Mesenchymal stem cell (in vitro differentiated cells and primary cell): ENCODE results near the gene GRHL3.

Experiments
- DNase-seq: peaks from one replicate; pipeline ENCODE4 v3.0.0-alpha.2; 2013
- H2AFZ ChIP-seq: one replicate; pipeline ENCODE4 v1.6.1; 2013; ENCODE audit warnings: low read depth, mild to moderate bottlenecking, control low read depth, inconsistent platforms, low read length, moderate library complexity
- H2AK5ac ChIP-seq: 2 replicates; pipeline ENCODE4 v1.6.1; 2013; ENCODE audit warnings: low read length, moderate library complexity, mild to moderate bottlenecking, inconsistent platforms; ENCODE audit not compliant: severe bottlenecking
- H2BK120ac ChIP-seq: one replicate; pipeline ENCODE4 v1.6.1; 2013; ENCODE audit warnings: low read depth, mild to moderate bottlenecking, inconsistent platforms, low read length, moderate library complexity
- H2BK12ac ChIP-seq, 2 experiments: one replicate each; pipeline ENCODE4 v1.6.1; 2013; ENCODE audit warnings: inconsistent platforms in 2 of 2, low read length in 2 of 2, mild to moderate bottlenecking in 2 of 2, moderate library complexity in 2 of 2, control low read depth in 1 of 2
- H2BK15ac ChIP-seq: one replicate; pipeline ENCODE4 v1.6.1; 2013; ENCODE audit warnings: mild to moderate bottlenecking, low read depth, inconsistent platforms; ENCODE audit not compliant: poor library complexity, severe bottlenecking
- H2BK5ac ChIP-seq: 2 replicates; pipeline ENCODE4 v1.6.1; 2013; ENCODE audit warnings: low read depth, mild to moderate bottlenecking, low read length, control low read depth, inconsistent platforms; ENCODE audit not compliant: poor library complexity, severe bottlenecking
- H3K14ac ChIP-seq, 2 experiments: one replicate each; pipeline ENCODE4 v1.6.1; 2013; ENCODE audit warnings: inconsistent platforms in 2 of 2, low read length in 2 of 2, control low read depth in 1 of 2, mild to moderate bottlenecking in 1 of 2, moderate library complexity in 1 of 2
- H3K18ac ChIP-seq, 2 experiments: one replicate each; pipeline ENCODE4 v1.6.1; 2013; ENCODE audit warnings: inconsistent platforms in 2 of 2, low read length in 2 of 2, control low read depth in 1 of 2, low read depth in 1 of 2, mild to moderate bottlenecking in 1 of 2
- H3K23ac ChIP-seq, 2 experiments: one replicate each; pipeline ENCODE4 v1.6.1; 2013; ENCODE audit warnings: inconsistent platforms in 2 of 2, low read length in 2 of 2, mild to moderate bottlenecking in 2 of 2, moderate library complexity in 2 of 2, control low read depth in 1 of 2
- H3K27ac ChIP-seq: 2 replicates; pipeline ENCODE4 v1.5.1; 2013; ENCODE audit warnings: mild to moderate bottlenecking, moderate library complexity, low read length, control low read depth, inconsistent platforms; ENCODE audit not compliant: poor library complexity, severe bottlenecking
- H3K27me3 ChIP-seq, 2 experiments: 2 replicates each; pipeline versions ENCODE4 v1.6.1 to v1.7.0; 2013; ENCODE audit warnings: low read length in 2 of 2, mild to moderate bottlenecking in 2 of 2, moderate library complexity in 2 of 2, control low read depth in 1 of 2, inconsistent platforms in 1 of 2; ENCODE audit not compliant: control insufficient read depth in 1 of 2, insufficient read depth in 1 of 2
- H3K36me3 ChIP-seq, 2 experiments: 2 replicates each; pipeline versions ENCODE4 v1.6.1 to v1.7.0; 2013; ENCODE audit warnings: low read length in 2 of 2, control low read depth in 1 of 2, inconsistent platforms in 1 of 2, low read depth in 1 of 2, mild to moderate bottlenecking in 1 of 2; ENCODE audit not compliant: insufficient read depth in 2 of 2, control insufficient read depth in 1 of 2
- H3K4ac ChIP-seq, 2 experiments: one replicate each; pipeline ENCODE4 v1.6.1; 2013; ENCODE audit warnings: inconsistent platforms in 2 of 2, low read length in 2 of 2, mild to moderate bottlenecking in 2 of 2, moderate library complexity in 2 of 2, control low read depth in 1 of 2, low read depth in 1 of 2
- H3K4me1 ChIP-seq: 2 replicates; pipeline ENCODE4 v1.6.1; 2013; ENCODE audit warnings: low read depth, low read length, control low read depth; ENCODE audit not compliant: control insufficient read depth, insufficient read depth
- H3K4me2 ChIP-seq: 2 replicates; pipeline ENCODE4 v1.6.1; 2013; ENCODE audit warnings: low read length, mild to moderate bottlenecking, inconsistent platforms; ENCODE audit not compliant: poor library complexity, severe bottlenecking
- H3K4me3 ChIP-seq, 2 experiments: 2 replicates each; pipeline versions ENCODE4 v1.5.1 to v1.7.0; 2013; ENCODE audit warnings: low read length in 2 of 2, mild to moderate bottlenecking in 2 of 2, control low read depth in 1 of 2, low read depth in 1 of 2; ENCODE audit not compliant: insufficient read depth in 1 of 2
- H3K79me1 ChIP-seq: replicated peaks from 2 replicates; pipeline ENCODE4 v1.6.1; 2013; ENCODE audit warnings: mild to moderate bottlenecking, control low read depth, low read length, inconsistent platforms; ENCODE audit not compliant: poor library complexity, severe bottlenecking
- H3K9ac ChIP-seq: 2 replicates; pipeline ENCODE4 v1.7.0; 2013; ENCODE audit warnings: mild to moderate bottlenecking, low read length, moderate library complexity
- H3K9me3 ChIP-seq: 2 replicates; pipeline ENCODE4 v1.7.0; 2013; ENCODE audit warnings: mild to moderate bottlenecking, low read length; ENCODE audit not compliant: control insufficient read depth
- H4K8ac ChIP-seq: one replicate; pipeline ENCODE4 v1.6.1; 2013; ENCODE audit warnings: inconsistent platforms, mild to moderate bottlenecking, low read length, moderate library complexity
- H4K91ac ChIP-seq: one replicate; pipeline ENCODE4 v1.6.1; 2013; ENCODE audit warnings: mild to moderate bottlenecking, low read length, inconsistent platforms
- WGBS: methylation state at CpG from one replicate; pipeline ENCODE4 v1.1.7; 2013; ENCODE audit warnings: mixed read lengths; 5-methylcytosine and 5-hydroxymethylcytosine counted together

Gene GRHL3

GRCh38 chr1:24383381-24383940 is 64.3 kb downstream of the GRHL3 start:
- Histone ChIP-seq H3K14ac (no peak overlapping the region), H2AK5ac (no peak overlapping the region)
- WGBS, result no CpG with 5 or more reads among the region's 2 CpGs

GRCh38 chr1:24384251-24385090 is 65.3 kb downstream of the GRHL3 start:
- Histone ChIP-seq H3K4me2 (no peak overlapping the region), H3K4me1 (peaks cover 19% of the 10 kb centered on the region), H3K14ac (peak overlapping the region in 1 of 2 experiments; percentile 19), H2AK5ac (no peak overlapping the region), H3K79me1 (no peaks in the 10 kb centered on the region), H3K18ac (peak overlapping the region; percentile 74 to 80), H2BK12ac (peak overlapping the region; percentile 87 to 94), H2BK15ac (peak overlapping the region; percentile 82), H3K27ac (no peak overlapping the region), H3K23ac (no peak overlapping the region), H4K8ac (peak overlapping the region; percentile 35), H2BK5ac (no peak overlapping the region), H3K4ac (peak overlapping the region; percentile 53 to 59), H4K91ac (peak overlapping the region; percentile 53), H3K9me3 (no peaks in the 10 kb centered on the region), H2AFZ (no peak overlapping the region), H3K9ac (peak overlapping the region; percentile 38), H3K4me3 (no peak overlapping the region), H3K36me3 (peaks cover 3 to 9% of the 10 kb centered on the region in 2 experiments), H3K27me3 (no peaks in the 10 kb centered on the region), H2BK120ac (peak overlapping the region; percentile 19)
- WGBS, result 72% methylated on average over 10 of the region's 13 CpGs
- peak; percentile 96 for DNase-seq

More at GRCh38 chr1:24383381-24383940, 64.3 kb downstream of the GRHL3 start:
- Histone ChIP-seq H2BK12ac (peak overlapping the region in 1 of 2 experiments; percentile 63), H3K4me1 (peaks cover 18% of the 10 kb centered on the region), H2BK15ac (no peak overlapping the region), H2BK120ac (no peak overlapping the region), H2BK5ac (no peak overlapping the region), H3K23ac (no peak overlapping the region), H3K79me1 (no peaks in the 10 kb centered on the region), H4K91ac (no peak overlapping the region), H3K4ac (no peak overlapping the region), H3K4me3 (no peak overlapping the region), H2AFZ (no peak overlapping the region), H3K36me3 (peaks cover 3 to 19% of the 10 kb centered on the region in 2 experiments), H4K8ac (no peak overlapping the region), H3K9me3 (no peaks in the 10 kb centered on the region), H3K27ac (no peak overlapping the region), H3K9ac (no peak overlapping the region), H3K4me2 (no peak overlapping the region), H3K27me3 (no peaks in the 10 kb centered on the region), H3K18ac (peak overlapping the region in 1 of 2 experiments; percentile 69)
- DNase-seq, result no peak

- Histone ChIP-seq H2BK12ac (peak overlapping the region; percentile 76 to 87), H3K9ac (peak overlapping the region; percentile 38), H3K27me3 (no peaks in the 10 kb centered on the region), H2AK5ac (no peak overlapping the region), H2BK120ac (no peak overlapping the region), H3K23ac (no peak overlapping the region), H3K79me1 (no peaks in the 10 kb centered on the region), H4K8ac (no peak overlapping the region), H3K4me1 (peaks cover 19% of the 10 kb centered on the region), H2BK5ac (no peak overlapping the region), H3K14ac (peak overlapping the region in 1 of 2 experiments; percentile 20), H3K4ac (no peak overlapping the region), H4K91ac (peak overlapping the region; percentile 53), H2AFZ (no peak overlapping the region), H3K18ac (peak overlapping the region in 1 of 2 experiments; percentile 44), H3K4me2 (no peak overlapping the region), H3K9me3 (no peaks in the 10 kb centered on the region), H2BK15ac (peak overlapping the region; percentile 82), H3K27ac (no peak overlapping the region), H3K36me3 (peaks cover 3 to 8% of the 10 kb centered on the region in 2 experiments), H3K4me3 (no peak overlapping the region)
- DNase-seq, result peak; percentile 50
- 78% methylated on average over 12 of the region's 12 CpGs for WGBS
These were observed 66.2 kb downstream of the GRHL3 start for GRCh38 chr1:24385160-24385940.

- Histone ChIP-seq H3K18ac (no peak overlapping the region), H3K27ac (no peak overlapping the region), H2AK5ac (no peak overlapping the region), H3K9me3 (no peaks in the 10 kb centered on the region), H3K23ac (no peak overlapping the region), H3K9ac (no peak overlapping the region), H3K4me3 (no peak overlapping the region), H3K14ac (no peak overlapping the region), H2AFZ (no peak overlapping the region), H2BK120ac (no peak overlapping the region), H3K36me3 (peaks cover 3 to 8% of the 10 kb centered on the region in 2 experiments), H2BK12ac (no peak overlapping the region), H3K79me1 (no peaks in the 10 kb centered on the region), H4K8ac (no peak overlapping the region), H2BK5ac (no peak overlapping the region), H2BK15ac (no peak overlapping the region), H4K91ac (no peak overlapping the region), H3K4me2 (no peak overlapping the region), H3K4ac (no peak overlapping the region), H3K4me1 (peaks cover 19% of the 10 kb centered on the region), H3K27me3 (no peaks in the 10 kb centered on the region)
- DNase-seq, result no peak
- 94% methylated on average over 9 of the region's 9 CpGs for WGBS
These were observed 67.1 kb downstream of the GRHL3 start for GRCh38 chr1:24386241-24386640.
